Measurements from ENCODE around the gene RPS6KA4. TPM values are rescaled to one million over a fixed set of nuclear protein-coding genes. Genes with fewer than 3 reads are reported as not detected.

RPS6KA4 gene
- total RNA-seq, 1 donor from 2014 or later, result 48.6 TPM

- no peak overlapping the region for H3K4me3 Mint-ChIP-seq
- H3K4me1 Mint-ChIP-seq, result no peaks in the 10 kb centered on the region
- no peaks in the 10 kb centered on the region for H3K9me3 Mint-ChIP-seq
- peaks cover 17% of the 10 kb centered on the region for H3K36me3 Mint-ChIP-seq (ENCODE audit: low read depth)
- intact Hi-C loops (cut with micrococcal nuclease), result no loop called here
- no peak overlapping the region for H3K27ac Mint-ChIP-seq
- H3K27me3 Mint-ChIP-seq, result no peaks in the 10 kb centered on the region
- DNase-seq, result no peak
Observed at GRCh38 chr11:64372802-64373597, 14.0 kb downstream of the RPS6KA4 start.

GRCh38 chr11:64373598-64373974 lies 14.6 kb downstream of the RPS6KA4 start:
- H3K4me1 Mint-ChIP-seq, result no peaks in the 10 kb centered on the region
- no peak for DNase-seq
- intact Hi-C loops (cut with micrococcal nuclease), result no loop called here
- no peak overlapping the region for H3K4me3 Mint-ChIP-seq
- no peaks in the 10 kb centered on the region for H3K27me3 Mint-ChIP-seq
- no peaks in the 10 kb centered on the region for H3K9me3 Mint-ChIP-seq
- H3K27ac Mint-ChIP-seq, result no peak overlapping the region
- H3K36me3 Mint-ChIP-seq (ENCODE audit: low read depth), result peaks cover 13% of the 10 kb centered on the region

- no peak for DNase-seq
- Mint-ChIP-seq H3K27ac (no peak overlapping the region), H3K27me3 (no peaks in the 10 kb centered on the region), H3K9me3 (no peaks in the 10 kb centered on the region), H3K4me1 (no peaks in the 10 kb centered on the region), H3K4me3 (no peak overlapping the region), H3K36me3 (ENCODE audit: low read depth) (no peaks in the 10 kb centered on the region)
- intact Hi-C loops (cut with micrococcal nuclease), result no loop called here
Observed at GRCh38 chr11:64376071-64376470, 17.1 kb downstream of the RPS6KA4 start.

GRCh38 chr11:64378335-64378880 lies 19.4 kb downstream of the RPS6KA4 start:
- intact Hi-C loops (cut with micrococcal nuclease), result no loop called here
- no peak for DNase-seq
- H3K27ac Mint-ChIP-seq, result no peak overlapping the region
- H3K4me1 Mint-ChIP-seq, result peaks cover 4% of the 10 kb centered on the region
- no peaks in the 10 kb centered on the region for H3K9me3 Mint-ChIP-seq
- no peaks in the 10 kb centered on the region for H3K36me3 Mint-ChIP-seq (ENCODE audit: low read depth)
- no peak overlapping the region for H3K4me3 Mint-ChIP-seq
- H3K27me3 Mint-ChIP-seq, result no peaks in the 10 kb centered on the region

GRCh38 chr11:64379160-64379559 lies 20.2 kb downstream of the RPS6KA4 start:
- no peaks in the 10 kb centered on the region for H3K9me3 Mint-ChIP-seq
- H3K27me3 Mint-ChIP-seq, result no peaks in the 10 kb centered on the region
- H3K36me3 Mint-ChIP-seq (ENCODE audit: low read depth), result no peaks in the 10 kb centered on the region
- no peak for DNase-seq
- intact Hi-C loops (cut with micrococcal nuclease), result no loop called here
- no peak overlapping the region for H3K27ac Mint-ChIP-seq
- H3K4me1 Mint-ChIP-seq, result peaks cover 4% of the 10 kb centered on the region
- no peak overlapping the region for H3K4me3 Mint-ChIP-seq

GRCh38 chr11:64379817-64380709 lies 21.1 kb downstream of the RPS6KA4 start:
- Mint-ChIP-seq H3K4me1 (peaks cover 4% of the 10 kb centered on the region), H3K4me3 (no peak overlapping the region), H3K27me3 (no peaks in the 10 kb centered on the region), H3K27ac (no peak overlapping the region), H3K36me3 (ENCODE audit: low read depth) (no peaks in the 10 kb centered on the region), H3K9me3 (no peaks in the 10 kb centered on the region)
- DNase-seq, result no peak
- intact Hi-C loops (cut with micrococcal nuclease), result no loop called here

GRCh38 chr11:64381350-64381749 lies 22.4 kb downstream of the RPS6KA4 start:
- Mint-ChIP-seq H3K27me3 (peaks cover 2% of the 10 kb centered on the region), H3K27ac (no peak overlapping the region), H3K9me3 (no peaks in the 10 kb centered on the region), H3K4me1 (peaks cover 7% of the 10 kb centered on the region), H3K36me3 (ENCODE audit: low read depth) (no peaks in the 10 kb centered on the region), H3K4me3 (no peak overlapping the region)
- DNase-seq, result no peak
- intact Hi-C loops (cut with micrococcal nuclease), result no loop called here

GRCh38 chr11:64382047-64382446 lies 23.1 kb downstream of the RPS6KA4 start:
- DNase-seq, result no peak
- intact Hi-C loops (cut with micrococcal nuclease), result no loop called here
- Mint-ChIP-seq H3K27ac (no peak overlapping the region), H3K36me3 (ENCODE audit: low read depth) (no peaks in the 10 kb centered on the region), H3K27me3 (peaks cover 6% of the 10 kb centered on the region), H3K4me1 (peaks cover 12% of the 10 kb centered on the region), H3K4me3 (no peak overlapping the region), H3K9me3 (no peaks in the 10 kb centered on the region)

- no peak for DNase-seq
- Mint-ChIP-seq H3K4me1 (peaks cover 13% of the 10 kb centered on the region), H3K27ac (no peak overlapping the region), H3K36me3 (ENCODE audit: low read depth) (no peaks in the 10 kb centered on the region), H3K4me3 (no peak overlapping the region), H3K27me3 (peaks cover 7% of the 10 kb centered on the region), H3K9me3 (no peaks in the 10 kb centered on the region)
- intact Hi-C loops (cut with micrococcal nuclease), result no loop called here
Observed at GRCh38 chr11:64382586-64382985, 23.6 kb downstream of the RPS6KA4 start.

- Mint-ChIP-seq H3K36me3 (ENCODE audit: low read depth) (no peaks in the 10 kb centered on the region), H3K27me3 (peaks cover 13% of the 10 kb centered on the region), H3K27ac (no peak overlapping the region), H3K4me3 (no peak overlapping the region), H3K9me3 (no peaks in the 10 kb centered on the region), H3K4me1 (peaks cover 13% of the 10 kb centered on the region)
- intact Hi-C loops (cut with micrococcal nuclease), result no loop called here
- no peak for DNase-seq
Observed at GRCh38 chr11:64383580-64383979, 24.6 kb downstream of the RPS6KA4 start.

GRCh38 chr11:64384028-64384737 lies 25.2 kb downstream of the RPS6KA4 start:
- no peak overlapping the region for H3K27ac Mint-ChIP-seq
- DNase-seq, result no peak
- peaks cover 13% of the 10 kb centered on the region for H3K4me1 Mint-ChIP-seq
- peaks cover 17% of the 10 kb centered on the region for H3K27me3 Mint-ChIP-seq
- no peaks in the 10 kb centered on the region for H3K36me3 Mint-ChIP-seq (ENCODE audit: low read depth)
- no peak overlapping the region for H3K4me3 Mint-ChIP-seq
- peaks cover under 1% of the 10 kb centered on the region for H3K9me3 Mint-ChIP-seq
- intact Hi-C loops (cut with micrococcal nuclease), result no loop called here

- no peaks in the 10 kb centered on the region for H3K36me3 Mint-ChIP-seq (ENCODE audit: low read depth)
- intact Hi-C loops (cut with micrococcal nuclease), result no loop called here
- H3K27me3 Mint-ChIP-seq, result peaks cover 24% of the 10 kb centered on the region
- no peak overlapping the region for H3K27ac Mint-ChIP-seq
- no peak for DNase-seq
- H3K4me3 Mint-ChIP-seq, result no peak overlapping the region
- H3K4me1 Mint-ChIP-seq, result peaks cover 14% of the 10 kb centered on the region
- peaks cover 10% of the 10 kb centered on the region for H3K9me3 Mint-ChIP-seq
Observed at GRCh38 chr11:64384981-64385944, 26.3 kb downstream of the RPS6KA4 start.
